Measurements from ENCODE around the gene TXNDC12. TPM values are rescaled to one million over a fixed set of nuclear protein-coding genes. Genes with fewer than 3 reads are reported as not detected.

Gene TXNDC12
- total RNA-seq, 1 experiment from 2014 or later, result 80.9 TPM

DNA sequence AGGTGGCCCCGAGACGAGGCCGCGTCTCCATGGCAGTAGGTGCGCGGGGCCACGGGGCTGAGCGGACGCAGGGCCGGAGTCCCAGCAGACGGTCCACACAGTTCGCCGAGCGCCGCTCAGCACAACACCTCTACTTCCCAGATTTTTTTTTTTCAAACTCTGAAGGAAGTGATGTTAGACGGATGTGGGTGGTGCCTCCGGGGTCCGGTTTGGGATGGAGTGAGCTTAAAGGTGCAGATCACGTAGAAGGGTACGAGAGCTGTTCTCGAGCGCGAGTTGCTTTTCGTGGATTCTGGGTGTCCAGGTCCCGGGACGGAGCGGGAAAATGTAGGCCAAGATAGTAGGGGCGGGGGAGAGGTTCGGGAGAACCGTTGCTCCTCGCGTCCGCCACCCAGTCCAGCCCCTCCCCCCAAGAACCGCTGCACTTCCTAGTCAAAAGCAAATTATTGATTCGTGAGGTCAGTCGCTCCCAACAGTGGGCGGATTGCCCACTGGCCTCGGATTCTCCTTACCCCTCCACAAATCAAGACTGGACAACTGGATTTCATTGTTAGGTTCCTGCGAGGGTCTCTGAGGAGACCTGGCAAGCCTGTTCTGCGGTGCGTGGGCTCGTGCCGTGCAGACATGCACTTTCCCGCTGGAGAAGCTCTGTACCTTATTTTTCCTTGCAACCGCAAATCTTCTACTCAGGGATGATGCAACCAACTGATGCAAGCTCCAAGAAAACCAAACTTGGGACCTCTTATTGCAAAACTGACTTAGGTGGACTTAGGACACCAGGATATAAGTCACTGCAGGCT lies at the start of gene TXNDC12 (continued):
- TF ChIP-seq, protein P1, sequence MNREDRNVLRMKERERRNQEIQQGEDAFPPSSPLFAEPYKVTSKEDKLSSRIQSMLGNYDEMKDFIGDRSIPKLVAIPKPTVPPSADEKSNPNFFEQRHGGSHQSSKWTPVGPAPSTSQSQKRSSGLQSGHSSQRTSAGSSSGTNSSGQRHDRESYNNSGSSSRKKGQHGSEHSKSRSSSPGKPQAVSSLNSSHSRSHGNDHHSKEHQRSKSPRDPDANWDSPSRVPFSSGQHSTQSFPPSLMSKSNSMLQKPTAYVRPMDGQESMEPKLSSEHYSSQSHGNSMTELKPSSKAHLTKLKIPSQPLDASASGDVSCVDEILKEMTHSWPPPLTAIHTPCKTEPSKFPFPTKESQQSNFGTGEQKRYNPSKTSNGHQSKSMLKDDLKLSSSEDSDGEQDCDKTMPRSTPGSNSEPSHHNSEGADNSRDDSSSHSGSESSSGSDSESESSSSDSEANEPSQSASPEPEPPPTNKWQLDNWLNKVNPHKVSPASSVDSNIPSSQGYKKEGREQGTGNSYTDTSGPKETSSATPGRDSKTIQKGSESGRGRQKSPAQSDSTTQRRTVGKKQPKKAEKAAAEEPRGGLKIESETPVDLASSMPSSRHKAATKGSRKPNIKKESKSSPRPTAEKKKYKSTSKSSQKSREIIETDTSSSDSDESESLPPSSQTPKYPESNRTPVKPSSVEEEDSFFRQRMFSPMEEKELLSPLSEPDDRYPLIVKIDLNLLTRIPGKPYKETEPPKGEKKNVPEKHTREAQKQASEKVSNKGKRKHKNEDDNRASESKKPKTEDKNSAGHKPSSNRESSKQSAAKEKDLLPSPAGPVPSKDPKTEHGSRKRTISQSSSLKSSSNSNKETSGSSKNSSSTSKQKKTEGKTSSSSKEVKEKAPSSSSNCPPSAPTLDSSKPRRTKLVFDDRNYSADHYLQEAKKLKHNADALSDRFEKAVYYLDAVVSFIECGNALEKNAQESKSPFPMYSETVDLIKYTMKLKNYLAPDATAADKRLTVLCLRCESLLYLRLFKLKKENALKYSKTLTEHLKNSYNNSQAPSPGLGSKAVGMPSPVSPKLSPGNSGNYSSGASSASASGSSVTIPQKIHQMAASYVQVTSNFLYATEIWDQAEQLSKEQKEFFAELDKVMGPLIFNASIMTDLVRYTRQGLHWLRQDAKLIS (CRISPR knock-in tag; IDR thresholded peaks at IDR 0.05; ENCODE audit: borderline replicate concordance), result no peak
- TF ChIP-seq, protein P2, sequence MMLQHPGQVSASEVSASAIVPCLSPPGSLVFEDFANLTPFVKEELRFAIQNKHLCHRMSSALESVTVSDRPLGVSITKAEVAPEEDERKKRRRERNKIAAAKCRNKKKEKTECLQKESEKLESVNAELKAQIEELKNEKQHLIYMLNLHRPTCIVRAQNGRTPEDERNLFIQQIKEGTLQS (CRISPR knock-in tag; conservative IDR thresholded peaks at IDR 0.05), result 0 out of 2 replicates have a peak, but pooled peaks have one; percentile 18
- TF ChIP-seq ATF1 (CRISPR knock-in tag; IDR thresholded peaks at IDR 0.05) (no peak), GTF2I (CRISPR knock-in tag; conservative IDR thresholded peaks at IDR 0.05) (no peak), JUN (CRISPR knock-in tag; IDR thresholded peaks at IDR 0.05) (peak; percentile 24; the same call in 1 of the 2 replicates), PRRX2 (CRISPR knock-in tag; IDR thresholded peaks at IDR 0.05) (peak; percentile 68; the same call in 1 of the 2 replicates), MXD4 (CRISPR knock-in tag; IDR thresholded peaks at IDR 0.05; ENCODE audit: borderline replicate concordance) (no peak), GABPB1 (CRISPR knock-in tag; IDR thresholded peaks at IDR 0.05) (peak; percentile 99), ETV6 (CRISPR knock-in tag; IDR thresholded peaks at IDR 0.05) (peak; percentile 77), IRF2 (CRISPR knock-in tag; IDR thresholded peaks at IDR 0.05; ENCODE audit: borderline replicate concordance, low read depth) (no peak), ZNF416 (CRISPR knock-in tag; IDR thresholded peaks at IDR 0.05) (0 out of 2 replicates have a peak, but pooled peaks have one; percentile 16), ZNF671 (CRISPR knock-in tag; IDR thresholded peaks at IDR 0.05) (no peak), JAZF1 (CRISPR knock-in tag; IDR thresholded peaks at IDR 0.05) (no peak)
- TF ChIP-seq, protein P3, sequence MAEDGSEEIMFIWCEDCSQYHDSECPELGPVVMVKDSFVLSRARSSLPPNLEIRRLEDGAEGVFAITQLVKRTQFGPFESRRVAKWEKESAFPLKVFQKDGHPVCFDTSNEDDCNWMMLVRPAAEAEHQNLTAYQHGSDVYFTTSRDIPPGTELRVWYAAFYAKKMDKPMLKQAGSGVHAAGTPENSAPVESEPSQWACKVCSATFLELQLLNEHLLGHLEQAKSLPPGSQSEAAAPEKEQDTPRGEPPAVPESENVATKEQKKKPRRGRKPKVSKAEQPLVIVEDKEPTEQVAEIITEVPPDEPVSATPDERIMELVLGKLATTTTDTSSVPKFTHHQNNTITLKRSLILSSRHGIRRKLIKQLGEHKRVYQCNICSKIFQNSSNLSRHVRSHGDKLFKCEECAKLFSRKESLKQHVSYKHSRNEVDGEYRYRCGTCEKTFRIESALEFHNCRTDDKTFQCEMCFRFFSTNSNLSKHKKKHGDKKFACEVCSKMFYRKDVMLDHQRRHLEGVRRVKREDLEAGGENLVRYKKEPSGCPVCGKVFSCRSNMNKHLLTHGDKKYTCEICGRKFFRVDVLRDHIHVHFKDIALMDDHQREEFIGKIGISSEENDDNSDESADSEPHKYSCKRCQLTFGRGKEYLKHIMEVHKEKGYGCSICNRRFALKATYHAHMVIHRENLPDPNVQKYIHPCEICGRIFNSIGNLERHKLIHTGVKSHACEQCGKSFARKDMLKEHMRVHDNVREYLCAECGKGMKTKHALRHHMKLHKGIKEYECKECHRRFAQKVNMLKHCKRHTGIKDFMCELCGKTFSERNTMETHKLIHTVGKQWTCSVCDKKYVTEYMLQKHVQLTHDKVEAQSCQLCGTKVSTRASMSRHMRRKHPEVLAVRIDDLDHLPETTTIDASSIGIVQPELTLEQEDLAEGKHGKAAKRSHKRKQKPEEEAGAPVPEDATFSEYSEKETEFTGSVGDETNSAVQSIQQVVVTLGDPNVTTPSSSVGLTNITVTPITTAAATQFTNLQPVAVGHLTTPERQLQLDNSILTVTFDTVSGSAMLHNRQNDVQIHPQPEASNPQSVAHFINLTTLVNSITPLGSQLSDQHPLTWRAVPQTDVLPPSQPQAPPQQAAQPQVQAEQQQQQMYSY (CRISPR knock-in tag; IDR thresholded peaks at IDR 0.05), result no peak
- TF ChIP-seq, protein P4, sequence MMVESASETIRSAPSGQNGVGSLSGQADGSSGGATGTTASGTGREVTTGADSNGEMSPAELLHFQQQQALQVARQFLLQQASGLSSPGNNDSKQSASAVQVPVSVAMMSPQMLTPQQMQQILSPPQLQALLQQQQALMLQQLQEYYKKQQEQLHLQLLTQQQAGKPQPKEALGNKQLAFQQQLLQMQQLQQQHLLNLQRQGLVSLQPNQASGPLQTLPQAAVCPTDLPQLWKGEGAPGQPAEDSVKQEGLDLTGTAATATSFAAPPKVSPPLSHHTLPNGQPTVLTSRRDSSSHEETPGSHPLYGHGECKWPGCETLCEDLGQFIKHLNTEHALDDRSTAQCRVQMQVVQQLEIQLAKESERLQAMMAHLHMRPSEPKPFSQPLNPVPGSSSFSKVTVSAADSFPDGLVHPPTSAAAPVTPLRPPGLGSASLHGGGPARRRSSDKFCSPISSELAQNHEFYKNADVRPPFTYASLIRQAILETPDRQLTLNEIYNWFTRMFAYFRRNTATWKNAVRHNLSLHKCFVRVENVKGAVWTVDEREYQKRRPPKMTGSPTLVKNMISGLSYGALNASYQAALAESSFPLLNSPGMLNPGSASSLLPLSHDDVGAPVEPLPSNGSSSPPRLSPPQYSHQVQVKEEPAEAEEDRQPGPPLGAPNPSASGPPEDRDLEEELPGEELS (CRISPR knock-in tag; IDR thresholded peaks at IDR 0.05), result peak; percentile 29; the same call in 1 of the 2 replicates
- TF ChIP-seq, protein P5, sequence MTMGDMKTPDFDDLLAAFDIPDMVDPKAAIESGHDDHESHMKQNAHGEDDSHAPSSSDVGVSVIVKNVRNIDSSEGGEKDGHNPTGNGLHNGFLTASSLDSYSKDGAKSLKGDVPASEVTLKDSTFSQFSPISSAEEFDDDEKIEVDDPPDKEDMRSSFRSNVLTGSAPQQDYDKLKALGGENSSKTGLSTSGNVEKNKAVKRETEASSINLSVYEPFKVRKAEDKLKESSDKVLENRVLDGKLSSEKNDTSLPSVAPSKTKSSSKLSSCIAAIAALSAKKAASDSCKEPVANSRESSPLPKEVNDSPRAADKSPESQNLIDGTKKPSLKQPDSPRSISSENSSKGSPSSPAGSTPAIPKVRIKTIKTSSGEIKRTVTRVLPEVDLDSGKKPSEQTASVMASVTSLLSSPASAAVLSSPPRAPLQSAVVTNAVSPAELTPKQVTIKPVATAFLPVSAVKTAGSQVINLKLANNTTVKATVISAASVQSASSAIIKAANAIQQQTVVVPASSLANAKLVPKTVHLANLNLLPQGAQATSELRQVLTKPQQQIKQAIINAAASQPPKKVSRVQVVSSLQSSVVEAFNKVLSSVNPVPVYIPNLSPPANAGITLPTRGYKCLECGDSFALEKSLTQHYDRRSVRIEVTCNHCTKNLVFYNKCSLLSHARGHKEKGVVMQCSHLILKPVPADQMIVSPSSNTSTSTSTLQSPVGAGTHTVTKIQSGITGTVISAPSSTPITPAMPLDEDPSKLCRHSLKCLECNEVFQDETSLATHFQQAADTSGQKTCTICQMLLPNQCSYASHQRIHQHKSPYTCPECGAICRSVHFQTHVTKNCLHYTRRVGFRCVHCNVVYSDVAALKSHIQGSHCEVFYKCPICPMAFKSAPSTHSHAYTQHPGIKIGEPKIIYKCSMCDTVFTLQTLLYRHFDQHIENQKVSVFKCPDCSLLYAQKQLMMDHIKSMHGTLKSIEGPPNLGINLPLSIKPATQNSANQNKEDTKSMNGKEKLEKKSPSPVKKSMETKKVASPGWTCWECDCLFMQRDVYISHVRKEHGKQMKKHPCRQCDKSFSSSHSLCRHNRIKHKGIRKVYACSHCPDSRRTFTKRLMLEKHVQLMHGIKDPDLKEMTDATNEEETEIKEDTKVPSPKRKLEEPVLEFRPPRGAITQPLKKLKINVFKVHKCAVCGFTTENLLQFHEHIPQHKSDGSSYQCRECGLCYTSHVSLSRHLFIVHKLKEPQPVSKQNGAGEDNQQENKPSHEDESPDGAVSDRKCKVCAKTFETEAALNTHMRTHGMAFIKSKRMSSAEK (CRISPR knock-in tag; IDR thresholded peaks at IDR 0.05; ENCODE audit: borderline replicate concordance), result no peak
- TF ChIP-seq, protein P6, sequence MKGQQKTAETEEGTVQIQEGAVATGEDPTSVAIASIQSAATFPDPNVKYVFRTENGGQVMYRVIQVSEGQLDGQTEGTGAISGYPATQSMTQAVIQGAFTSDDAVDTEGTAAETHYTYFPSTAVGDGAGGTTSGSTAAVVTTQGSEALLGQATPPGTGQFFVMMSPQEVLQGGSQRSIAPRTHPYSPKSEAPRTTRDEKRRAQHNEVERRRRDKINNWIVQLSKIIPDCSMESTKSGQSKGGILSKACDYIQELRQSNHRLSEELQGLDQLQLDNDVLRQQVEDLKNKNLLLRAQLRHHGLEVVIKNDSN (CRISPR knock-in tag; IDR thresholded peaks at IDR 0.05), result peak; percentile 58
- TF ChIP-seq, protein P7, sequence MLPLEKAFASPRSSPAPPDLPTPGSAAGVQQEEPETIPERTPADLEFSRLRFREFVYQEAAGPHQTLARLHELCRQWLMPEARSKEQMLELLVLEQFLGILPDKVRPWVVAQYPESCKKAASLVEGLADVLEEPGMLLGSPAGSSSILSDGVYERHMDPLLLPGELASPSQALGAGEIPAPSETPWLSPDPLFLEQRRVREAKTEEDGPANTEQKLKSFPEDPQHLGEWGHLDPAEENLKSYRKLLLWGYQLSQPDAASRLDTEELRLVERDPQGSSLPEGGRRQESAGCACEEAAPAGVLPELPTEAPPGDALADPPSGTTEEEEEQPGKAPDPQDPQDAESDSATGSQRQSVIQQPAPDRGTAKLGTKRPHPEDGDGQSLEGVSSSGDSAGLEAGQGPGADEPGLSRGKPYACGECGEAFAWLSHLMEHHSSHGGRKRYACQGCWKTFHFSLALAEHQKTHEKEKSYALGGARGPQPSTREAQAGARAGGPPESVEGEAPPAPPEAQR (CRISPR knock-in tag; IDR thresholded peaks at IDR 0.05), result no peak

Data from WTC11 (cell line).